AG04449 (cell line): ENCODE measurements around the gene ZDHHC13.

ENCODE experiments used
- CTCF ChIA-PET: fragments of 350-600 bp; formaldehyde crosslinking; extraction: SDS; loops from one replicate; lab custom pipeline; 2021; ENCODE audit warnings: antibody characterized with exemption; lab: Yijun Ruan, JAX
- POLR2A ChIA-PET: fragments of 400-600, 350-600 bp; formaldehyde crosslinking; extraction: SDS; loops from one replicate; lab custom pipeline; 2020; ENCODE audit warnings: antibody characterized with exemption, inconsistent platforms; lab: Yijun Ruan, JAX
- DNase-seq: peaks from one replicate; pipeline ENCODE4 v3.0.0-alpha.2; 2010; ENCODE audit warnings: low read depth, low spot score
- H3K4me3 ChIP-seq: 2 replicates; pipeline ENCODE4 v1.5.1; 2011; ENCODE audit warnings: low read depth, mild to moderate bottlenecking, control low read depth, low read length
- TF ChIP-seq, protein P1 (sequence below): IDR thresholded peaks from one replicate; pipeline ENCODE4 v1.5.1; 2011; ENCODE audit warnings: mild to moderate bottlenecking, moderate library complexity, low read length, control low read depth, inconsistent platforms; ENCODE audit not compliant: insufficient read depth; ENCODE audit errors: missing control alignments

The ZDHHC13 gene

DNA sequence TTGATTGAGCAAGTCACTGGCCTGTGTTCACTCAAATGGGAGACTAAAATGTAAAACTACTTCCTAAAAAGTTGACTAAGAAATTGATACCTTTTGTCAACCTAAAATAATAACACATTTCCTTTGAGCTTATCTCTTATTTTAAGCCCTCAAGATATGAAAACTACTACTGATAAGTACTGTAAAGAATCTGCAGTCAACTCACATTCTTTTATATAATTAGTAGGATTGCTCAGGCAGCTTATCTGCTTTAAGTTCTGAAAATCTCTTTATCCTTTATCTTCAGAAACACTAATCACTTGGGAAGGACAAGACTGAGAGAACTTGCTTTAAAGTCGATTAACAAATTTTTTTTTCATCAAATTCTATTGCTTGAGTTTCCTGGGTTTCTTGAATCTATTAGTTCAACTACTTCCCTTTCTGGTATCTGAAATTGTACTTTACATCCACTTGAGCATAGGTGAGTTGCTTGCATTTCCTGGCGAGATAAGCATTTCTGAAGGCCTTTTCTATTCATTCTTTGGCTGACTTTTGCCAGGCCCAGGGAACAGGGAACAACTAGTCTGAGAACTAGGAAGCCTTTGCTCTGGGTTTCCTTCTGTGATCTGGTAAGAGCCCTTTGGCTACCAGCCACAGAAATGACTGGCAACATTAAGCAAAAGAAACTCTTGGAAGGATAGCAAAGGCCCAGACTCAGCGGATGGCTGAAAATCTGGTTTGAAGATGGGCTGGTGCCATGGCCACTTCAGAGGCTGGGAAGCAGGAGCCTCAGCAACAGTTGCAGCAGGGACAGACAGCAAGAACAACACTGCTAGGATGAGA lies 104.1 kb downstream of the ZDHHC13 start:
- no peak overlapping the region for H3K4me3 ChIP-seq
- ChIA-PET CTCF (interaction anchor here (2.8 kb wide), 1 partner anchor 38 kb away, joined by 9 read pairs; no protein-coding TSS in a partner anchor), POLR2A (no interaction called here)
- no peak for DNase-seq
- TF ChIP-seq, protein P1, sequence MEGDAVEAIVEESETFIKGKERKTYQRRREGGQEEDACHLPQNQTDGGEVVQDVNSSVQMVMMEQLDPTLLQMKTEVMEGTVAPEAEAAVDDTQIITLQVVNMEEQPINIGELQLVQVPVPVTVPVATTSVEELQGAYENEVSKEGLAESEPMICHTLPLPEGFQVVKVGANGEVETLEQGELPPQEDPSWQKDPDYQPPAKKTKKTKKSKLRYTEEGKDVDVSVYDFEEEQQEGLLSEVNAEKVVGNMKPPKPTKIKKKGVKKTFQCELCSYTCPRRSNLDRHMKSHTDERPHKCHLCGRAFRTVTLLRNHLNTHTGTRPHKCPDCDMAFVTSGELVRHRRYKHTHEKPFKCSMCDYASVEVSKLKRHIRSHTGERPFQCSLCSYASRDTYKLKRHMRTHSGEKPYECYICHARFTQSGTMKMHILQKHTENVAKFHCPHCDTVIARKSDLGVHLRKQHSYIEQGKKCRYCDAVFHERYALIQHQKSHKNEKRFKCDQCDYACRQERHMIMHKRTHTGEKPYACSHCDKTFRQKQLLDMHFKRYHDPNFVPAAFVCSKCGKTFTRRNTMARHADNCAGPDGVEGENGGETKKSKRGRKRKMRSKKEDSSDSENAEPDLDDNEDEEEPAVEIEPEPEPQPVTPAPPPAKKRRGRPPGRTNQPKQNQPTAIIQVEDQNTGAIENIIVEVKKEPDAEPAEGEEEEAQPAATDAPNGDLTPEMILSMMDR: no peak

DNA sequence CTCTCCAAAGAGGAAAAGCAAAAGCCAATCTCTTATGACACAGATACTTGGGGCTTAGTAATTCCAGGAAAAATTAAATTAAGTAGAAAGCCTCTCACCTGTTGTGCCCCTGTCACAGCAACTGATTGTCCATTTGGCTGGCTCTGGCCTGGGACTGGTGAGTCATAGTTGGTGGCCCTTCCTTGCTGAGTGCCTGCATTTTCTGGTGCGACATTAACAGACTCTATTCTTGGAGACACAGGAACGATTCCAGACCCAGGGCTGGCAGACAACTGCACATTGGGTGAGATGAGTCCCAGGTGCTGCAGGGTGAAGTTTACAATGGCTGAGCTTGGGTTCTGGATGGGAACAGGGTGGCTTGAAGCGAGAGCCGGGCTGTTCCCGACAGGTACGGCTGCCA lies 108.2 kb downstream of the ZDHHC13 start:
- ChIA-PET POLR2A (no interaction called here), CTCF (no interaction called here)
- no peak for DNase-seq

DNA sequence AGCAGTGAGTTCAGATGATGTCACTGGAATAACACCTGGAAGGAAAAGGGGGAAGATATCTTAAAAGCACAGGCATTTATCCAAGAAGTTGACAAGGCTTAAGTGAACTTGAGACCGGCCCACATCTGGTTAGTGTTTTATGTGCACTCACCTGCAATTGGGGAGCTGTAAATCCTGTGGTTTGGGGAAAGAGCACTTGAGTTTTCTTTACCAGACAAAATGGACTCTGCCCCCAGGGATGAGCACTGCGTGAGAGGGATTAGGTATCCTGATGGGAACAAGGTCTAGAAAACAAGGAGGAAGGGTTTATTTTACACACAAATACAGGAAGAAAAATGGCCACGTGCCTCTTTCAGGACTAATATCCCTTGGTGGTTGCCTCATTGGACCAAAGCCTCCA lies 108.6 kb downstream of the ZDHHC13 start:
- no peak for DNase-seq
- TF ChIP-seq, protein P1: no peak
- ChIA-PET POLR2A (no interaction called here), CTCF (no interaction called here)
- H3K4me3 ChIP-seq: no peak overlapping the region

More for the DNA sequence above, 108.2 kb downstream of the ZDHHC13 start:
- TF ChIP-seq, protein P1: no peak
- no peak overlapping the region for H3K4me3 ChIP-seq
